K562 (cell line): ENCODE results near the gene KMT2C.

Experiments
- CTBP1 ChIP-seq: fragments of 450-650 bp; IDR thresholded peaks from 2 replicates; pipeline ENCODE4 v1.6.1; 2016; ENCODE audit warnings: borderline replicate concordance
- CTCF ChIP-seq, 3 experiments: IDR thresholded peaks in 2 of 3; conservative IDR thresholded peaks in 1 of 3; 2 replicates each; pipeline ENCODE4 v1.5.1; 2011 to 2012; ENCODE audit warnings: low read length in 3 of 3, mild to moderate bottlenecking in 3 of 3, control low read depth in 2 of 3, improper control_type of control experiment in 1 of 3, inconsistent platforms in 1 of 3, low read depth in 1 of 3, mixed read lengths in 1 of 3, moderate library complexity in 1 of 3; ENCODE audit not compliant: insufficient read depth in 2 of 3
- E2F1 ChIP-seq: sonication (generic); formaldehyde crosslinking; IDR thresholded peaks from 2 replicates; pipeline ENCODE4 v1.8.1; 2023; ENCODE audit warnings: mild to moderate bottlenecking, missing genetic modification reagents, moderate library complexity
- FUS ChIP-seq: fragments of 200-400 bp; formaldehyde crosslinking; optimal IDR thresholded peaks from 2 replicates; pipeline ENCODE3; 2017; ENCODE audit warnings: low read depth, low read length
- HNRNPLL ChIP-seq: fragments of 200-400 bp; formaldehyde crosslinking; IDR thresholded peaks from 2 replicates; pipeline ENCODE4 v1.6.1; 2017; ENCODE audit warnings: low read length, low read depth, mild to moderate bottlenecking; ENCODE audit not compliant: poor library complexity, severe bottlenecking
- MTA1 ChIP-seq: fragments of 450-650 bp; IDR thresholded peaks from 2 replicates; pipeline ENCODE4 v1.6.1; 2017; ENCODE audit warnings: borderline replicate concordance
- SMAD3 ChIP-seq: fragments of 450-650 bp; formaldehyde crosslinking; conservative IDR thresholded peaks from 2 replicates; pipeline ENCODE4 v1.4.0; 2020; ENCODE audit warnings: mild to moderate bottlenecking
- STAT5B ChIP-seq: fragments of 250-450 bp; sonication (Bioruptor Pico); IDR thresholded peaks from 2 replicates; pipeline ENCODE4 v1.8.0; 2021; ENCODE audit warnings: mild to moderate bottlenecking, inconsistent platforms
- ZNF282 ChIP-seq: sonication (generic); formaldehyde crosslinking; IDR thresholded peaks from 2 replicates; pipeline ENCODE4 v1.8.1; 2023; ENCODE audit warnings: missing genetic modification reagents
- ZSCAN29 ChIP-seq: fragments of 450-650 bp; IDR thresholded peaks from 2 replicates; pipeline ENCODE4 v1.6.1; 2017

GRCh38 chr7:152103691-152104090 lies 332.1 kb downstream of the KMT2C start:
- TF ChIP-seq STAT5B (CRISPR knock-in tag), result no peak
- no peak for TF ChIP-seq HNRNPLL
- no peak for TF ChIP-seq CTCF (IDR thresholded peaks at IDR 0.05 in 2 of 3, conservative IDR thresholded peaks at IDR 0.05 in 1 of 3; ENCODE audit: insufficient read depth in 2 of 3, low read depth in 1 of 3, low read length in 3 of 3)
- no peak for TF ChIP-seq CTBP1
- TF ChIP-seq FUS, result no peak
- no peak for TF ChIP-seq ZSCAN29
- no peak for TF ChIP-seq E2F1 (CRISPR knock-in tag)
- TF ChIP-seq SMAD3 (CRISPR knock-in tag), result no peak
- no peak for TF ChIP-seq MTA1
- no peak for TF ChIP-seq ZNF282
